HG02852 (cell line): ENCODE data around the gene ARL5C.

ENCODE experiments used
- ATAC-seq: cut with Tn5 transposase; IDR thresholded peaks from one replicate; pipeline ENCODE4 v1.9.1; 2021; ENCODE audit warnings: mild to moderate bottlenecking, moderate library complexity; ENCODE audit not compliant: unreplicated experiment

Gene ARL5C

GRCh38 chr17:39165841-39166349 lies at the start of gene ARL5C:
TSS of gene ARL5C (minus strand) at chr17:39166161. CDS start at chr17:39165760, 401 bp downstream.
- no peak for ATAC-seq

GRCh38 chr17:39213852-39214251 lies 47.9 kb upstream of the ARL5C start:
- ATAC-seq = no peak

GRCh38 chr17:39212841-39213480 lies 47.0 kb upstream of the ARL5C start:
- ATAC-seq = no peak

GRCh38 chr17:39212195-39212810 lies 46.3 kb upstream of the ARL5C start:
- ATAC-seq = no peak

GRCh38 chr17:39210093-39210434 lies 44.1 kb upstream of the ARL5C start:
- ATAC-seq = no peak

GRCh38 chr17:39209317-39210092 lies 43.5 kb upstream of the ARL5C start:
- no peak for ATAC-seq

GRCh38 chr17:39208893-39209292 lies 42.9 kb upstream of the ARL5C start:
- ATAC-seq = no peak

- no peak for ATAC-seq
Observed at GRCh38 chr17:39208136-39208535, 42.2 kb upstream of the ARL5C start.

GRCh38 chr17:39205112-39205526 lies 39.2 kb upstream of the ARL5C start:
- no peak for ATAC-seq

- ATAC-seq = no peak
Observed at GRCh38 chr17:39204245-39204644, 38.3 kb upstream of the ARL5C start.

- no peak for ATAC-seq
Observed at GRCh38 chr17:39200957-39201510, 35.1 kb upstream of the ARL5C start.

- ATAC-seq = peak; percentile 59
Observed at GRCh38 chr17:39200070-39200879, 34.3 kb upstream of the ARL5C start, which contains the start of gene RPL19. TSS of gene RPL19 (plus strand) at chr17:39200283. CDS start at chr17:39200345, 62 bp downstream.

- ATAC-seq = peak; percentile 51
Observed at GRCh38 chr17:39199820-39200069, 33.8 kb upstream of the ARL5C start.

GRCh38 chr17:39198186-39198566 lies 32.2 kb upstream of the ARL5C start:
- no peak for ATAC-seq

GRCh38 chr17:39197380-39198185 lies 31.6 kb upstream of the ARL5C start, which contains the start of gene CACNB1:
TSS of gene CACNB1 (minus strand) at chr17:39197669. CDS start at chr17:39197495, 174 bp downstream.
- ATAC-seq = no peak

GRCh38 chr17:39196808-39197291 lies 30.9 kb upstream of the ARL5C start:
- no peak for ATAC-seq

- no peak for ATAC-seq
Observed at GRCh38 chr17:39196241-39196807, 30.4 kb upstream of the ARL5C start.

GRCh38 chr17:39195568-39196160 lies 29.7 kb upstream of the ARL5C start:
- ATAC-seq = no peak

GRCh38 chr17:39194985-39195524 lies 29.1 kb upstream of the ARL5C start:
- ATAC-seq = no peak
